Keratinocyte (primary cell): ENCODE results near the gene GASK1A. TPM values are rescaled to one million over a fixed set of nuclear protein-coding genes. Genes with fewer than 3 reads are reported as not detected.

Source experiments
- DNase-seq: peaks from one replicate; pipeline ENCODE4 v3.0.0-alpha.2; 2011; ENCODE audit warnings: low read depth, missing footprints, low spot score
- FAIRE-seq: peaks from 2 replicates; lab custom pipeline; 2011; peaks lifted over from hg19 to GRCh38; lab: Jason Lieb, UNC
- H2AFZ ChIP-seq: 2 replicates; pipeline ENCODE4 v1.6.0; 2012; ENCODE audit warnings: low read length, control low read depth, inconsistent platforms; ENCODE audit not compliant: control insufficient read depth
- H3K27ac ChIP-seq: 2 replicates; pipeline ENCODE4 v1.5.1; 2011; ENCODE audit warnings: low read length; ENCODE audit not compliant: control insufficient read depth, insufficient read depth
- H3K27me3 ChIP-seq: 3 replicates; pipeline ENCODE4 v1.6.0; 2011; ENCODE audit warnings: low read length; ENCODE audit not compliant: control insufficient read depth, insufficient read depth; ENCODE audit errors: extremely low read depth
- H3K36me3 ChIP-seq, 2 experiments: 2 replicates in 1 of 2; 3 replicates in 1 of 2; pipeline ENCODE4 v1.5.1; 2011; ENCODE audit warnings: low read length in 2 of 2, mild to moderate bottlenecking in 1 of 2; ENCODE audit not compliant: control insufficient read depth in 2 of 2, insufficient read depth in 2 of 2; ENCODE audit errors: extremely low read depth in 1 of 2
- H3K4me1 ChIP-seq: 3 replicates; pipeline ENCODE4 v1.5.1; 2011; ENCODE audit warnings: low read length; ENCODE audit not compliant: control insufficient read depth, insufficient read depth; ENCODE audit errors: extremely low read depth
- H3K4me2 ChIP-seq: 3 replicates; pipeline ENCODE4 v1.6.0; 2011; ENCODE audit warnings: low read depth, low read length; ENCODE audit not compliant: control insufficient read depth, insufficient read depth; ENCODE audit errors: extremely low read depth
- H3K4me3 ChIP-seq, 3 experiments: fragments of 200-600 bp in 1 of 3; sonication (generic) in 1 of 3; 2 replicates in 2 of 3; 3 replicates in 1 of 3; pipeline ENCODE4 v1.5.1; 2011 to 2016; ENCODE audit warnings: low read length in 3 of 3, mild to moderate bottlenecking in 3 of 3, control low read depth in 2 of 3, inconsistent platforms in 1 of 3, low read depth in 1 of 3, mixed read lengths in 1 of 3, mixed run types in 1 of 3, moderate library complexity in 1 of 3; ENCODE audit not compliant: control insufficient read depth in 2 of 3, insufficient read depth in 2 of 3; ENCODE audit errors: extremely low read depth in 1 of 3
- H3K79me2 ChIP-seq: 2 replicates; pipeline ENCODE4 v1.6.0; 2012; ENCODE audit warnings: low read length; ENCODE audit not compliant: control insufficient read depth, insufficient read depth
- H3K9ac ChIP-seq: 3 replicates; pipeline ENCODE4 v1.6.0; 2011; ENCODE audit warnings: low read length; ENCODE audit not compliant: control insufficient read depth, insufficient read depth; ENCODE audit errors: extremely low read depth
- H3K9me1 ChIP-seq: 3 replicates; pipeline ENCODE4 v1.6.0; 2011; ENCODE audit warnings: low read length; ENCODE audit not compliant: control insufficient read depth, insufficient read depth; ENCODE audit errors: extremely low read depth
- H3K9me3 ChIP-seq: 2 replicates; pipeline ENCODE4 v1.5.1; 2012; ENCODE audit warnings: low read depth, low read length; ENCODE audit not compliant: control insufficient read depth
- H4K20me1 ChIP-seq: 3 replicates; pipeline ENCODE4 v1.6.0; 2011; ENCODE audit warnings: low read length; ENCODE audit not compliant: control insufficient read depth, insufficient read depth; ENCODE audit errors: extremely low read depth
- CTCF ChIP-seq, 3 experiments: IDR thresholded peaks in 1 of 3; conservative IDR thresholded peaks in 1 of 3; optimal IDR thresholded peaks in 1 of 3; 2 replicates in 2 of 3; 3 replicates in 1 of 3; pipeline versions ENCODE3 to v1.5.1; 2011; ENCODE audit warnings: low read length in 3 of 3, mild to moderate bottlenecking in 3 of 3, moderate library complexity in 2 of 3, control low read depth in 1 of 3, inconsistent platforms in 1 of 3; ENCODE audit not compliant: insufficient read depth in 2 of 3; ENCODE audit errors: extremely low read depth in 1 of 3
- EZH2 ChIP-seq: IDR thresholded peaks from one replicate; pipeline ENCODE4 v1.6.1; 2012; ENCODE audit warnings: inconsistent platforms, mild to moderate bottlenecking, low read length, moderate library complexity
- dilution Hi-C: fragments of 300-500 bp; cut with MboI; formaldehyde crosslinking; loops from one replicate; pipeline ENCODE4 v1.7.0; 2020; ENCODE audit warnings: low sequenced_read_pairs; ENCODE audit not compliant: extremely low pct_ligation_motif_present
- polyA plus RNA-seq, 5 experiments: library from polyadenylated mRNA; depleted of rRNA in 3 of 5; stranded (reverse) in 3 of 5; stranded (forward) in 1 of 5; unstranded in 1 of 5; fragments of >200 nt; gene quantifications; 1 replicate in 1 of 5; 2 replicates in 3 of 5; 3 replicates in 1 of 5; pipeline versions ENCODE4 v1.2.1 to v1.2.3, GENCODE V29; 2011 to 2012; ENCODE audit warnings: missing spikeins in 2 of 5, low read depth in 1 of 5, low replicate concordance in 1 of 5

GASK1A gene
- polyA plus RNA-seq, 1 donor (not counting 4 experiments of a cell fraction or from before 2014, with no cell fraction given): 0.30 TPM

GRCh38 chr3:43014241-43014640 is 35.1 kb downstream of the GASK1A start:
- FAIRE-seq: no peak
- Histone ChIP-seq H3K27me3 (no peaks in the 10 kb centered on the region), H3K4me2 (no peak overlapping the region), H4K20me1 (no peaks in the 10 kb centered on the region), H3K9me1 (no peaks in the 10 kb centered on the region), H3K9ac (no peak overlapping the region), H3K27ac (no peak overlapping the region), H2AFZ (no peak overlapping the region), H3K9me3 (peaks cover 25% of the 10 kb centered on the region), H3K4me1 (no peaks in the 10 kb centered on the region), H3K36me3 (no peaks in the 10 kb centered on the region), H3K79me2 (no peaks in the 10 kb centered on the region), H3K4me3 (no peak overlapping the region)
- dilution Hi-C loops: no loop called here
- DNase-seq: no peak
- no peak for TF ChIP-seq CTCF (optimal IDR thresholded peaks at IDR 0.05 in 1 of 3, IDR thresholded peaks at IDR 0.05 in 1 of 3, conservative IDR thresholded peaks at IDR 0.05 in 1 of 3; ENCODE audit: extremely low read depth in 1 of 3, insufficient read depth in 2 of 3, low read length in 3 of 3)
- no peak for TF ChIP-seq EZH2

GRCh38 chr3:43014956-43015355 is 35.8 kb downstream of the GASK1A start:
- dilution Hi-C loops: no loop called here
- Histone ChIP-seq H3K9me3 (peaks cover 25% of the 10 kb centered on the region), H3K9ac (no peak overlapping the region), H3K36me3 (no peaks in the 10 kb centered on the region), H4K20me1 (no peaks in the 10 kb centered on the region), H3K4me1 (no peaks in the 10 kb centered on the region), H3K4me3 (no peak overlapping the region), H3K9me1 (no peaks in the 10 kb centered on the region), H3K27ac (no peak overlapping the region), H3K4me2 (no peak overlapping the region), H3K27me3 (no peaks in the 10 kb centered on the region), H2AFZ (no peak overlapping the region), H3K79me2 (no peaks in the 10 kb centered on the region)
- TF ChIP-seq CTCF (optimal IDR thresholded peaks at IDR 0.05 in 1 of 3, IDR thresholded peaks at IDR 0.05 in 1 of 3, conservative IDR thresholded peaks at IDR 0.05 in 1 of 3; ENCODE audit: extremely low read depth in 1 of 3, insufficient read depth in 2 of 3, low read length in 3 of 3) (no peak), EZH2 (no peak)
- DNase-seq (no peak), FAIRE-seq (no peak)
